ENCODE results near the gene TXNRD1. TPM values are rescaled to one million over a fixed set of nuclear protein-coding genes. Genes with fewer than 3 reads are reported as not detected.

Gene TXNRD1
- total RNA-seq, 1 donor from 2014 or later: 100 TPM

- Mint-ChIP-seq H3K4me3 (ENCODE audit: unreplicated experiment) (no peak overlapping the region), H3K9me3 (ENCODE audit: unreplicated experiment) (no peaks in the 10 kb centered on the region), H3K4me1 (ENCODE audit: unreplicated experiment) (no peaks in the 10 kb centered on the region), H3K27ac (ENCODE audit: unreplicated experiment) (no peak overlapping the region), H3K36me3 (ENCODE audit: unreplicated experiment) (peaks cover 22% of the 10 kb centered on the region), H3K27me3 (ENCODE audit: unreplicated experiment) (no peaks in the 10 kb centered on the region)
- no peak for TF ChIP-seq CTCF (IDR thresholded peaks at IDR 0.05)
- DNase-seq (ENCODE audit: extremely low spot score, unreplicated experiment): no peak
Observed at GRCh38 chr12:104333692-104334255, 118.2 kb downstream of the TXNRD1 start.

DNA sequence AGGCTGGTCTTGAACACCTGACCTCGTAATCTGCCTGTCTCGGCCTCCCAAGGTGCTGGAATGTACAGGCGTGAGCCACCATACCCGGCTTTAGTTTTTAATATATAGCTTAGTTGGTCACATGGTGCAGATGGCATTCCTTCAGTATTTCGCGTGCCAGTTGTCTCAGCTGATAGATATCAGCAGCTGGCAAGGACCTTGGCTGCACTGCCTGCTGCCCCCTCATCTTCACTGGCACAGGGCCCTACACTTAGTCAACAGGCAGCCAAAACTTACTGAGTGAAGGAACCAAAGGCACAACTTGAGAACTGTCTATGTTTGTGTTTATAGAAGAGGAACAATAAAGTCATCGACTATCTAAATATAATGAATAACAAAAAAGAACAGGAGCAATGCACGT lies 119.0 kb downstream of the TXNRD1 start:
- Mint-ChIP-seq H3K27me3 (ENCODE audit: unreplicated experiment) (no peaks in the 10 kb centered on the region), H3K4me1 (ENCODE audit: unreplicated experiment) (no peaks in the 10 kb centered on the region), H3K36me3 (ENCODE audit: unreplicated experiment) (peaks cover 22% of the 10 kb centered on the region), H3K9me3 (ENCODE audit: unreplicated experiment) (no peaks in the 10 kb centered on the region), H3K27ac (ENCODE audit: unreplicated experiment) (no peak overlapping the region), H3K4me3 (ENCODE audit: unreplicated experiment) (no peak overlapping the region)
- TF ChIP-seq CTCF (IDR thresholded peaks at IDR 0.05): no peak
- DNase-seq (ENCODE audit: extremely low spot score, unreplicated experiment): no peak

- TF ChIP-seq CTCF (IDR thresholded peaks at IDR 0.05): no peak
- Mint-ChIP-seq H3K36me3 (ENCODE audit: unreplicated experiment) (peaks cover 31% of the 10 kb centered on the region), H3K4me1 (ENCODE audit: unreplicated experiment) (peaks cover 8% of the 10 kb centered on the region), H3K27me3 (ENCODE audit: unreplicated experiment) (no peaks in the 10 kb centered on the region), H3K9me3 (ENCODE audit: unreplicated experiment) (no peaks in the 10 kb centered on the region), H3K27ac (ENCODE audit: unreplicated experiment) (no peak overlapping the region), H3K4me3 (ENCODE audit: unreplicated experiment) (no peak overlapping the region)
- no peak for DNase-seq (ENCODE audit: extremely low spot score, unreplicated experiment)
Observed at GRCh38 chr12:104336115-104336514, 120.5 kb downstream of the TXNRD1 start.

DNA sequence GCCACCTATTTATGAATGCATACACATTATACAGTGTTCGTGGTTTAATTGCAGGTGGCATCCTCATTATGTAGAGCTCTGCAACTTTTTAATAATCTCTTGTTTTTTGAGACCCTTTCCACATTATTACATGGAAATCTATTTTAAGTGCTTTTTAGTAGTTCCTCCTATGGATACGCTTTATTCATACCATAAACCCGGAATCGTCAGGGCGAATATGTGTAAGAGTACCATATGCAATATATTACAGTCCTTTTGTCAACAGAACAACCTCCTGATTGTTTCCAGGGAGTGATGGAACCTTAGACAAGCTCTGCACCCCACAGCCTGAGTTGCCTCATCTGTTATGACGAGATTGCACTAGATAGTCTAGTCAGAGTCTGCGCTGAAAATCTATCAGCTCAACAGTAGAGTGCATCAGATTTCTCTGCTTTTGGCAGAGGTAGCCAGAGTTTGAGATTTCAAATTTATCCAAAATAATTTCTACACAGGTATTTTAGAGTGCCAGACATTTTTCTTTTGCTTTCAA lies 121.5 kb downstream of the TXNRD1 start:
- no peak for TF ChIP-seq CTCF (IDR thresholded peaks at IDR 0.05)
- H3K36me3 Mint-ChIP-seq (ENCODE audit: unreplicated experiment): peaks cover 32% of the 10 kb centered on the region
- no peak overlapping the region for H3K4me3 Mint-ChIP-seq (ENCODE audit: unreplicated experiment)
- no peaks in the 10 kb centered on the region for H3K9me3 Mint-ChIP-seq (ENCODE audit: unreplicated experiment)
- H3K4me1 Mint-ChIP-seq (ENCODE audit: unreplicated experiment): peaks cover 8% of the 10 kb centered on the region
- H3K27me3 Mint-ChIP-seq (ENCODE audit: unreplicated experiment): no peaks in the 10 kb centered on the region
- no peak for DNase-seq (ENCODE audit: extremely low spot score, unreplicated experiment)
- no peak overlapping the region for H3K27ac Mint-ChIP-seq (ENCODE audit: unreplicated experiment)

GRCh38 chr12:104339663-104340062 lies 124.1 kb downstream of the TXNRD1 start:
- no peak for DNase-seq (ENCODE audit: extremely low spot score, unreplicated experiment)
- peak; percentile 16 for TF ChIP-seq CTCF (IDR thresholded peaks at IDR 0.05)
- Mint-ChIP-seq H3K27ac (ENCODE audit: unreplicated experiment) (no peak overlapping the region), H3K4me3 (ENCODE audit: unreplicated experiment) (no peak overlapping the region), H3K27me3 (ENCODE audit: unreplicated experiment) (no peaks in the 10 kb centered on the region), H3K36me3 (ENCODE audit: unreplicated experiment) (peaks cover 30% of the 10 kb centered on the region), H3K9me3 (ENCODE audit: unreplicated experiment) (no peaks in the 10 kb centered on the region), H3K4me1 (ENCODE audit: unreplicated experiment) (peaks cover 8% of the 10 kb centered on the region)
